Mesenchymal stem cell (in vitro differentiated cells and primary cell): Measurements from ENCODE around the gene AGO4.
"Not testable (repeated sequence)": the region's sequence is repeated elsewhere in the genome, so short reads cannot be mapped to it uniquely, and the experiment has no call there.

Source experiments
- DNase-seq: peaks from one replicate; pipeline ENCODE4 v3.0.0-alpha.2; 2013
- H2AFZ ChIP-seq: one replicate; pipeline ENCODE4 v1.6.1; 2013; ENCODE audit warnings: low read depth, mild to moderate bottlenecking, control low read depth, inconsistent platforms, low read length, moderate library complexity
- H2AK5ac ChIP-seq: 2 replicates; pipeline ENCODE4 v1.6.1; 2013; ENCODE audit warnings: low read length, moderate library complexity, mild to moderate bottlenecking, inconsistent platforms; ENCODE audit not compliant: severe bottlenecking
- H2BK120ac ChIP-seq: one replicate; pipeline ENCODE4 v1.6.1; 2013; ENCODE audit warnings: low read depth, mild to moderate bottlenecking, inconsistent platforms, low read length, moderate library complexity
- H2BK12ac ChIP-seq, 2 experiments: one replicate each; pipeline ENCODE4 v1.6.1; 2013; ENCODE audit warnings: inconsistent platforms in 2 of 2, low read length in 2 of 2, mild to moderate bottlenecking in 2 of 2, moderate library complexity in 2 of 2, control low read depth in 1 of 2
- H2BK15ac ChIP-seq: one replicate; pipeline ENCODE4 v1.6.1; 2013; ENCODE audit warnings: mild to moderate bottlenecking, low read depth, inconsistent platforms; ENCODE audit not compliant: poor library complexity, severe bottlenecking
- H2BK5ac ChIP-seq: 2 replicates; pipeline ENCODE4 v1.6.1; 2013; ENCODE audit warnings: low read depth, mild to moderate bottlenecking, low read length, control low read depth, inconsistent platforms; ENCODE audit not compliant: poor library complexity, severe bottlenecking
- H3K14ac ChIP-seq, 2 experiments: one replicate each; pipeline ENCODE4 v1.6.1; 2013; ENCODE audit warnings: inconsistent platforms in 2 of 2, low read length in 2 of 2, control low read depth in 1 of 2, mild to moderate bottlenecking in 1 of 2, moderate library complexity in 1 of 2
- H3K18ac ChIP-seq, 2 experiments: one replicate each; pipeline ENCODE4 v1.6.1; 2013; ENCODE audit warnings: inconsistent platforms in 2 of 2, low read length in 2 of 2, control low read depth in 1 of 2, low read depth in 1 of 2, mild to moderate bottlenecking in 1 of 2
- H3K23ac ChIP-seq, 2 experiments: one replicate each; pipeline ENCODE4 v1.6.1; 2013; ENCODE audit warnings: inconsistent platforms in 2 of 2, low read length in 2 of 2, mild to moderate bottlenecking in 2 of 2, moderate library complexity in 2 of 2, control low read depth in 1 of 2
- H3K27ac ChIP-seq: 2 replicates; pipeline ENCODE4 v1.5.1; 2013; ENCODE audit warnings: mild to moderate bottlenecking, moderate library complexity, low read length, control low read depth, inconsistent platforms; ENCODE audit not compliant: poor library complexity, severe bottlenecking
- H3K27me3 ChIP-seq, 2 experiments: 2 replicates each; pipeline versions ENCODE4 v1.6.1 to v1.7.0; 2013; ENCODE audit warnings: low read length in 2 of 2, mild to moderate bottlenecking in 2 of 2, moderate library complexity in 2 of 2, control low read depth in 1 of 2, inconsistent platforms in 1 of 2; ENCODE audit not compliant: control insufficient read depth in 1 of 2, insufficient read depth in 1 of 2
- H3K36me3 ChIP-seq, 2 experiments: 2 replicates each; pipeline versions ENCODE4 v1.6.1 to v1.7.0; 2013; ENCODE audit warnings: low read length in 2 of 2, control low read depth in 1 of 2, inconsistent platforms in 1 of 2, low read depth in 1 of 2, mild to moderate bottlenecking in 1 of 2; ENCODE audit not compliant: insufficient read depth in 2 of 2, control insufficient read depth in 1 of 2
- H3K4ac ChIP-seq, 2 experiments: one replicate each; pipeline ENCODE4 v1.6.1; 2013; ENCODE audit warnings: inconsistent platforms in 2 of 2, low read length in 2 of 2, mild to moderate bottlenecking in 2 of 2, moderate library complexity in 2 of 2, control low read depth in 1 of 2, low read depth in 1 of 2
- H3K4me1 ChIP-seq: 2 replicates; pipeline ENCODE4 v1.6.1; 2013; ENCODE audit warnings: low read depth, low read length, control low read depth; ENCODE audit not compliant: control insufficient read depth, insufficient read depth
- H3K4me2 ChIP-seq: 2 replicates; pipeline ENCODE4 v1.6.1; 2013; ENCODE audit warnings: low read length, mild to moderate bottlenecking, inconsistent platforms; ENCODE audit not compliant: poor library complexity, severe bottlenecking
- H3K4me3 ChIP-seq, 2 experiments: 2 replicates each; pipeline versions ENCODE4 v1.5.1 to v1.7.0; 2013; ENCODE audit warnings: low read length in 2 of 2, mild to moderate bottlenecking in 2 of 2, control low read depth in 1 of 2, low read depth in 1 of 2; ENCODE audit not compliant: insufficient read depth in 1 of 2
- H3K79me1 ChIP-seq: replicated peaks from 2 replicates; pipeline ENCODE4 v1.6.1; 2013; ENCODE audit warnings: mild to moderate bottlenecking, control low read depth, low read length, inconsistent platforms; ENCODE audit not compliant: poor library complexity, severe bottlenecking
- H3K9ac ChIP-seq: 2 replicates; pipeline ENCODE4 v1.7.0; 2013; ENCODE audit warnings: mild to moderate bottlenecking, low read length, moderate library complexity
- H3K9me3 ChIP-seq: 2 replicates; pipeline ENCODE4 v1.7.0; 2013; ENCODE audit warnings: mild to moderate bottlenecking, low read length; ENCODE audit not compliant: control insufficient read depth
- H4K8ac ChIP-seq: one replicate; pipeline ENCODE4 v1.6.1; 2013; ENCODE audit warnings: inconsistent platforms, mild to moderate bottlenecking, low read length, moderate library complexity
- H4K91ac ChIP-seq: one replicate; pipeline ENCODE4 v1.6.1; 2013; ENCODE audit warnings: mild to moderate bottlenecking, low read length, inconsistent platforms
- WGBS: methylation state at CpG from one replicate; pipeline ENCODE4 v1.1.7; 2013; ENCODE audit warnings: mixed read lengths; 5-methylcytosine and 5-hydroxymethylcytosine counted together

AGO4 gene

DNA sequence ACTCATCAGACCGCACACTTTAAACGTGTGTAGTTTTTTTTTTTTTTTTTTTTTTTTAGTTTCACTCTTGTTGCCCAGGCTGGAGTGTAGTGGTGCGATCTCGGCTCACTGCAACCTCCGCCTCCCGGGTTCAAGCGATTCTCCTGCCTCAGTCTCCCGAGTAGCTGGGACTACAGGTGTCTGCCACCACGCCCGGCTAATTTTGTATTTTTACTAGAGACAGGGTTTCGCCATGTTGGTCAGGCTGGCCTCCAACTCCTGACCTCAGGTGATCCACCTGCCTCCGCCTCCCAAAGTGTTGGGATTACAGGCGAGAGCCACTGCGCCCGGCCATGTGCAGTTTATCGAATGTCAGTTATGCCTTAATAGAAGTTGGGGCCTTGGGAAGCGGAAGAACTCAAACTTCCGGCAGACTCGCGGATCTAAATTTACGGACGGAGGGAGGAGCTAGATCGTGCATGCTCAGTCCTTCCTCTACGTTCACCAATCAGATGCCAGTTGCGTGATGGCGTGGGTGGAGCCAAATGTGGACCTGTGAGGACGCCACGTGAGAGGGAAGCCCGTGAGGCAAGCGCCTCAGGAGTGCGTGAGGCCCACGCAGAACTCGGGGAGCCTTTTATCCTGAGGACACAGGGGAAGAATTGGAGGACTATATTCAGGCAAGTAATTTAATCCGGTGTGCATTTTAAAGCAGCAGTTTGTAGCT lies 61.6 kb downstream of the AGO4 start:
- H2BK5ac ChIP-seq, H3K4me2 ChIP-seq, H2BK15ac ChIP-seq, H3K4me3 ChIP-seq, H4K8ac ChIP-seq, H3K23ac ChIP-seq, H3K27me3 ChIP-seq, H2BK120ac ChIP-seq, H3K18ac ChIP-seq, H3K27ac ChIP-seq, H3K14ac ChIP-seq, DNase-seq, H4K91ac ChIP-seq, H3K9me3 ChIP-seq, H2BK12ac ChIP-seq, H3K4me1 ChIP-seq, H3K4ac ChIP-seq, H3K79me1 ChIP-seq, H3K36me3 ChIP-seq, H2AFZ ChIP-seq, H3K9ac ChIP-seq, H2AK5ac ChIP-seq: not testable (repeated sequence)
- 91% methylated on average over 34 of the region's 34 CpGs for WGBS

DNA sequence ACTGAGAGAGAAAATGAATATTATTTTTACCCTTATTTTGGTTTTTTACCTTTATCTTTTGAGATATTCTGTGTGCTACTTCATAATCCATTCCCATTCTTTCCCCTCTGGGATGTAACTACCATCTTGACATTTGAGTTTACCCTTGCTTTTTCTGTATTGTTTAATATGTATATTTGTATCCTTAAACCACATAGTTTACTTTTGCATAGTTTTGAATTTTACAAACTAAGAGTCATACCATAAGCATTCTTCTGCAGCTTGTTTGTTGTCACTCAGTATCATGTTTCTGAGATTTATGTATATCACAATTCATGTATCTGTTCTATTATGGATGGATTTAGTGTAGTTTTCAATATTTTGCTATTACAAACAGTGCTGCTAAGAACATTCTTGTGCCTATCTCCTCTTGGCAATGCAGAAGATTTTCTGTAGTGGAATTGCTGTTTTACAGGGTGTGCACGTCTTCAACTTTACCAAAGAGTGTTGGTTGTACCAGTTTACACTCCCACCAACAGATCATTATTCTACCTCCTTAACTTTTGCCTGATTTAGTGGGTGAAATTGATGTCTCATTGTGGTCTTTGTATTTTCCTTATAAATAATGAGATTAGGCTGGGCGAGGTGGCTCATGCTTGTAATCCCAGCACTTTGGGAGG lies 63.0 kb downstream of the AGO4 start:
- Histone ChIP-seq H3K4me2 (no peak overlapping the region), H3K23ac (no peak overlapping the region), H4K8ac (no peak overlapping the region), H3K4me1 (no peaks in the 10 kb centered on the region), H3K14ac (no peak overlapping the region), H3K27me3 (no peaks in the 10 kb centered on the region), H3K36me3 (no peaks in the 10 kb centered on the region), H3K4me3 (no peak overlapping the region), H2BK120ac (no peak overlapping the region), H2AK5ac (no peak overlapping the region), H3K27ac (no peak overlapping the region), H2BK5ac (no peak overlapping the region), H3K79me1 (no peaks in the 10 kb centered on the region), H3K4ac (no peak overlapping the region), H2BK12ac (no peak overlapping the region), H2BK15ac (no peak overlapping the region), H2AFZ (no peak overlapping the region), H3K18ac (no peak overlapping the region), H3K9me3 (no peaks in the 10 kb centered on the region), H3K9ac (no peak overlapping the region), H4K91ac (no peak overlapping the region)
- 100% methylated on average over 1 of the region's 2 CpGs for WGBS
- DNase-seq: no peak

DNA sequence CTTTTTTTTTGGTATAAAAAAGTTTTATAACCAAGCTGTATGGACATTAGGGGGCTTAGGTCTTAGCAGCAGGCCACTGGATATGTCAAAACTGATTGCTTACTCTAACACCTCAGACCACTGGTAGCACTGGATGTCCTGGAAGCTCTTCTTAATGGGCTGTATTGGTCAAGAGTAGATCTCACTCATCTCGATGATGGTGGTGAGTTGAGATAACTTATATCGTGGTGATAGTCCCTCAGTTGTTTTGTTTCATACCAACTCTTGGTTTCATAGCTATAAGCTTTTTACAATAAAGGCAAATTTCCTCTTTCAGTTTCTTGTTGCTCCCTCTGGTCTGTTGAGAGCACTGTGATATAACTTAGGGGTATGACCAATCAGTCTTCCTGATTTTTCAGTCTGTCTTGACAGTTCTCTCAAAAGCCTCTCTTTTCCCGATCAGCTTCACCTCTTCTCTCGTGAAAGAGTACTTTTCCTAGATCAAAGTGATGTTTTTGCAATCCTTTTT lies 65.5 kb downstream of the AGO4 start:
- no peak overlapping the region for H3K23ac ChIP-seq
- H3K27me3 ChIP-seq: no peaks in the 10 kb centered on the region
- no peak overlapping the region for H2AK5ac ChIP-seq
- H3K27ac ChIP-seq: no peak overlapping the region
- H2BK5ac ChIP-seq: no peak overlapping the region
- no peaks in the 10 kb centered on the region for H3K79me1 ChIP-seq
- no peak overlapping the region for H2AFZ ChIP-seq
- H4K91ac ChIP-seq: no peak overlapping the region
- no peaks in the 10 kb centered on the region for H3K4me1 ChIP-seq
- no peak overlapping the region for H3K4me3 ChIP-seq
- 100% methylated on average over 2 of the region's 4 CpGs for WGBS
- no peak overlapping the region for H2BK12ac ChIP-seq
- H3K9ac ChIP-seq: no peak overlapping the region
- no peak overlapping the region for H2BK15ac ChIP-seq
- H2BK120ac ChIP-seq: no peak overlapping the region
- H3K9me3 ChIP-seq: no peaks in the 10 kb centered on the region
- no peak overlapping the region for H4K8ac ChIP-seq
- H3K18ac ChIP-seq: no peak overlapping the region
- no peak overlapping the region for H3K14ac ChIP-seq
- H3K4me2 ChIP-seq: no peak overlapping the region
- no peak overlapping the region for H3K4ac ChIP-seq
- DNase-seq: no peak
- H3K36me3 ChIP-seq: no peaks in the 10 kb centered on the region

DNA sequence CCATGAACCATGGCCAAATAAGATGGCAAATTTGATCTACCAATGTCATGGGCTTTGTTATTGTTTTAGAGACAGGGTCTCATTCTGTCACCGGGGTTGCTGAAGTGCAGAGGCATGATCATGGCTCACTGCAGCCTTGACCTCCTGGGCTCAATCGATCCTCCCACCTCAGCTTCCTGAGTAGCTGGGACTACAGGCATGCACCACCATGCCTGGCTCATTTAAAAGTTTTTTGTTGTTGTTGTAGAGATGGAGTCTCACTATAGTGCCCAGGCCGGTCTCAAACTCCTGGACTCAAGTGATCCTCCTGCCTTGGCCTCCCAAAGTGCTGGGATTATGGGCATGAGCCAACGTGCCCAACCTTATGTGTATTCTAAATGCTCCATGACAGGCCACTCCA lies 66.3 kb downstream of the AGO4 start:
- not testable (repeated sequence) for H3K18ac ChIP-seq, H3K9me3 ChIP-seq, H3K4me2 ChIP-seq, H3K4me3 ChIP-seq, H3K27ac ChIP-seq, H3K36me3 ChIP-seq, H3K79me1 ChIP-seq, H2BK15ac ChIP-seq, H3K27me3 ChIP-seq, H3K4ac ChIP-seq, H4K8ac ChIP-seq, H3K9ac ChIP-seq, H2AFZ ChIP-seq, H3K14ac ChIP-seq, DNase-seq, H2BK12ac ChIP-seq, H2BK120ac ChIP-seq, H2BK5ac ChIP-seq, H3K4me1 ChIP-seq, H3K23ac ChIP-seq, H4K91ac ChIP-seq, H2AK5ac ChIP-seq
- WGBS: 93% methylated on average over 4 of the region's 4 CpGs
